Esophagus muscularis mucosa (tissue), 3 donors: ENCODE data around the gene SMKR1.

Experiments used
- POLR2A ChIP-seq: fragments of 450-650 bp; IDR thresholded peaks from one replicate; pipeline ENCODE4 v1.6.1; 2017; ENCODE audit warnings: antibody characterized with exemption, moderate library complexity, mild to moderate bottlenecking, low read depth
- POLR2AphosphoS5 ChIP-seq, 2 donors: sonication (generic); formaldehyde crosslinking; IDR thresholded peaks; one replicate each; pipeline ENCODE4 v1.6.1; 2017; ENCODE audit warnings: antibody characterized with exemption in 2 of 2
- TF ChIP-seq, protein P1 (sequence below), 3 experiments: fragments of 200-600 bp in 2 of 3; fragments of 450-650 bp in 1 of 3; sonication (generic) in 2 of 3; IDR thresholded peaks; one replicate each; pipeline ENCODE4 v1.5.1; 2017 to 2019; ENCODE audit warnings: antibody characterized with exemption in 3 of 3, mild to moderate bottlenecking in 2 of 3, moderate library complexity in 1 of 3

DNA sequence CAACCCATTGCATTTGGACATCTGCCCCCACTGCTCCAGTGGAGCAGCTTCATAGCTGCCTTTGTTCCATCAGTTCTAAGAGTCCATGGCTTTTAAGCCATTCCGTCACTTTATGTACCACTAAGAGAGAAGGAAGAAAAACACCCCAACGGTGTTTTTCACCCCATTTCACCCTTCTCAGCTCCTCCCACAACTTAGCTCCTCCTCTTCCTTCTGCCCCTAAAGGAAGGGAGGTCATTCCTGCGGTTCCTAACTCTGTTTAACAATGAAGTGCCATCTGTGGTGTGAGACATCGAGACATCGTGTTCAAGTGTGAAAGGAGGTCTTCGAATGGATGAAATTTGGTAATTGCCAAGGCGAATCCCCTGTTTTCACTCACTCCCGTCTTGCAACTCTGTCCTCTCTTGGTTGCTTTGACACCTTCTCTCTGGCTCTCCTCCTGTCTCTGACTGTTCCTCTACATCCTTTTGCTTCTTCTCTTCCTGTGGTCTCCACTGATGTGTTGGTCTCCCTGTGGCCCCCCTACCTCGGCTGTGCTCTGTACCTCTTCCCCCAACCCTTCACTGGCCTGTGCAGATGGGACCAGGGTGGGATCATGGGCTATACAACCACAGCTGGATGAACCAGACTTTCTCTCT is 23.0 kb downstream of the SMKR1 start:
- TF ChIP-seq, protein P1, sequence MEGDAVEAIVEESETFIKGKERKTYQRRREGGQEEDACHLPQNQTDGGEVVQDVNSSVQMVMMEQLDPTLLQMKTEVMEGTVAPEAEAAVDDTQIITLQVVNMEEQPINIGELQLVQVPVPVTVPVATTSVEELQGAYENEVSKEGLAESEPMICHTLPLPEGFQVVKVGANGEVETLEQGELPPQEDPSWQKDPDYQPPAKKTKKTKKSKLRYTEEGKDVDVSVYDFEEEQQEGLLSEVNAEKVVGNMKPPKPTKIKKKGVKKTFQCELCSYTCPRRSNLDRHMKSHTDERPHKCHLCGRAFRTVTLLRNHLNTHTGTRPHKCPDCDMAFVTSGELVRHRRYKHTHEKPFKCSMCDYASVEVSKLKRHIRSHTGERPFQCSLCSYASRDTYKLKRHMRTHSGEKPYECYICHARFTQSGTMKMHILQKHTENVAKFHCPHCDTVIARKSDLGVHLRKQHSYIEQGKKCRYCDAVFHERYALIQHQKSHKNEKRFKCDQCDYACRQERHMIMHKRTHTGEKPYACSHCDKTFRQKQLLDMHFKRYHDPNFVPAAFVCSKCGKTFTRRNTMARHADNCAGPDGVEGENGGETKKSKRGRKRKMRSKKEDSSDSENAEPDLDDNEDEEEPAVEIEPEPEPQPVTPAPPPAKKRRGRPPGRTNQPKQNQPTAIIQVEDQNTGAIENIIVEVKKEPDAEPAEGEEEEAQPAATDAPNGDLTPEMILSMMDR (IDR thresholded peaks at IDR 0.05) = no peak
- TF ChIP-seq POLR2A = no peak
- TF ChIP-seq POLR2AphosphoS5 (IDR thresholded peaks at IDR 0.05) = no peak
